Lung microvascular endothelial cell (primary cell): Measurements from ENCODE around the gene CENPX. TPM values are rescaled to one million over a fixed set of nuclear protein-coding genes. Genes with fewer than 3 reads are reported as not detected.
A peak's percentile ranks its signal among the peaks of the same experiment; 100 is the strongest.

ENCODE experiments used
- DNase-seq, 2 donors: peaks; one replicate each; pipeline versions ENCODE4 v3.0.0 to v3.0.0-alpha.2; 2010; ENCODE audit warnings: low read depth in 2 of 2
- total RNA-seq: library from RNA; depleted of rRNA; stranded (reverse); fragments of >200 nt; gene quantifications from 2 replicates; pipeline ENCODE4 v1.2.1, GENCODE V29; 2014

The CENPX gene
- 30.1 and 31.5 TPM in 2 replicates for total RNA-seq

GRCh38 chr17:82022310-82022980 lies at the start of gene CENPX:
CENPX (minus strand) TSS chr17:82022878; CDS start chr17:82022861, 17 bp downstream.
- DNase-seq = peak in 1 of 2 donors; percentile 19

- DNase-seq = no peak
These were observed 47.9 kb upstream of the CENPX start for GRCh38 chr17:82070611-82071010.

- peak; percentile 55 to 68 for DNase-seq
These were observed 43.1 kb upstream of the CENPX start, which contains the start of gene DUS1L for GRCh38 chr17:82065638-82066303. DUS1L (minus strand) TSS chr17:82065804; CDS start chr17:82065059, 745 bp downstream.

- peak; percentile 54 to 56 for DNase-seq
These were observed 42.5 kb upstream of the CENPX start for GRCh38 chr17:82065193-82065637.

- DNase-seq = no peak
These were observed 41.9 kb upstream of the CENPX start for GRCh38 chr17:82064433-82065192.

- DNase-seq = no peak
These were observed 41.0 kb upstream of the CENPX start for GRCh38 chr17:82063424-82064415.

- DNase-seq = no peak
These were observed 40.3 kb upstream of the CENPX start for GRCh38 chr17:82062984-82063368.

GRCh38 chr17:82062076-82062983 lies 39.7 kb upstream of the CENPX start:
- DNase-seq = peak in 1 of 2 donors; percentile 17

- DNase-seq = no peak
These were observed 38.6 kb upstream of the CENPX start for GRCh38 chr17:82061047-82061925.

GRCh38 chr17:82060614-82061013 lies 37.9 kb upstream of the CENPX start:
- DNase-seq = no peak

- DNase-seq = no peak
These were observed 37.3 kb upstream of the CENPX start for GRCh38 chr17:82060001-82060380.

GRCh38 chr17:82059272-82060000 lies 36.8 kb upstream of the CENPX start:
- no peak for DNase-seq

- DNase-seq = no peak
These were observed 36.2 kb upstream of the CENPX start for GRCh38 chr17:82058855-82059249.

GRCh38 chr17:82058230-82058854 lies 35.7 kb upstream of the CENPX start:
- DNase-seq = no peak

- no peak for DNase-seq
These were observed 34.3 kb upstream of the CENPX start for GRCh38 chr17:82056729-82057621.

- no peak for DNase-seq
These were observed 33.5 kb upstream of the CENPX start for GRCh38 chr17:82055965-82056728.
